Smooth muscle cell (in vitro differentiated cells): ENCODE data around the gene GNRHR. TPM values are rescaled to one million over a fixed set of nuclear protein-coding genes. Genes with fewer than 3 reads are reported as not detected.
A peak's percentile ranks its signal among the peaks of the same experiment; 100 is the strongest.

ENCODE experiments used
- DNase-seq: peaks from one replicate; lab custom pipeline; 2025; ENCODE audit not compliant: unreplicated experiment; lab: John Stamatoyannopoulos, UW
- H2AFZ ChIP-seq: fragments of 200-600 bp; sonication (generic); 2 replicates; pipeline ENCODE4 v1.6.0; 2016; ENCODE audit warnings: antibody characterized with exemption, low read depth, mild to moderate bottlenecking
- H3F3A ChIP-seq: fragments of 200-600 bp; sonication (generic); 2 replicates; pipeline ENCODE4 v1.6.0; 2017; ENCODE audit warnings: antibody characterized with exemption, low read depth
- H3K27ac ChIP-seq: fragments of 200-600 bp; sonication (generic); 2 replicates; pipeline ENCODE4 v1.5.1; 2016; ENCODE audit warnings: low read depth, mild to moderate bottlenecking
- H3K27me3 ChIP-seq: fragments of 200-600 bp; sonication (generic); 2 replicates; pipeline ENCODE4 v1.6.1; 2016; ENCODE audit warnings: low read depth, mild to moderate bottlenecking
- H3K36me3 ChIP-seq: fragments of 200-600 bp; sonication (generic); 2 replicates; pipeline ENCODE4 v1.5.1; 2016; ENCODE audit warnings: low read depth
- H3K4me1 ChIP-seq: fragments of 200-600 bp; sonication (generic); 2 replicates; pipeline ENCODE4 v1.5.1; 2016; ENCODE audit warnings: low read depth
- H3K4me2 ChIP-seq: fragments of 200-600 bp; sonication (generic); 2 replicates; pipeline ENCODE4 v1.6.0; 2016; ENCODE audit warnings: mild to moderate bottlenecking
- H3K4me3 ChIP-seq: fragments of 200-600 bp; sonication (generic); 2 replicates; pipeline ENCODE4 v1.5.1; 2016; ENCODE audit warnings: mild to moderate bottlenecking
- H3K79me2 ChIP-seq: fragments of 200-600 bp; sonication (generic); 2 replicates; pipeline ENCODE4 v1.6.0; 2016; ENCODE audit warnings: low read depth, mild to moderate bottlenecking
- H3K9ac ChIP-seq: fragments of 200-600 bp; sonication (generic); 2 replicates; pipeline ENCODE4 v1.6.0; 2016; ENCODE audit warnings: low read depth
- H3K9me3 ChIP-seq: fragments of 200-600 bp; sonication (generic); replicated peaks from 2 replicates; pipeline ENCODE4 v1.5.1; 2016; ENCODE audit warnings: low read depth
- H4K20me1 ChIP-seq: fragments of 200-600 bp; sonication (generic); 2 replicates; pipeline ENCODE4 v1.6.0; 2016; ENCODE audit warnings: low read depth
- WGBS: methylation state at CpG from one replicate; pipeline ENCODE4 v1.1.7; 2016; ENCODE audit warnings: low lambda C conversion rate; 5-methylcytosine and 5-hydroxymethylcytosine counted together
- polyA plus RNA-seq: library from polyadenylated mRNA; unstranded; fragments of >200 nt; fragmentation: Nextera tagmentation; extraction: Ambion mirVana; gene quantifications from 2 replicates; pipeline ENCODE4 v1.2.1, GENCODE V29; 2016
- total RNA-seq: library from RNA; depleted of rRNA; stranded (reverse); fragments of >200 nt; gene quantifications from 2 replicates; pipeline ENCODE4 v1.2.3, GENCODE V29; 2014
- TF ChIP-seq, protein P1 (sequence below): fragments of 200-600 bp; sonication (generic); IDR thresholded peaks from 2 replicates; pipeline ENCODE4 v1.5.1; 2017; ENCODE audit warnings: borderline replicate concordance, mild to moderate bottlenecking, antibody characterized with exemption; ENCODE audit not compliant: insufficient read depth, poor library complexity, severe bottlenecking

The GNRHR gene
- total and polyA plus RNA-seq, 2 experiments from 2014 or later, result 0.27 TPM; not detected in 1

DNA sequence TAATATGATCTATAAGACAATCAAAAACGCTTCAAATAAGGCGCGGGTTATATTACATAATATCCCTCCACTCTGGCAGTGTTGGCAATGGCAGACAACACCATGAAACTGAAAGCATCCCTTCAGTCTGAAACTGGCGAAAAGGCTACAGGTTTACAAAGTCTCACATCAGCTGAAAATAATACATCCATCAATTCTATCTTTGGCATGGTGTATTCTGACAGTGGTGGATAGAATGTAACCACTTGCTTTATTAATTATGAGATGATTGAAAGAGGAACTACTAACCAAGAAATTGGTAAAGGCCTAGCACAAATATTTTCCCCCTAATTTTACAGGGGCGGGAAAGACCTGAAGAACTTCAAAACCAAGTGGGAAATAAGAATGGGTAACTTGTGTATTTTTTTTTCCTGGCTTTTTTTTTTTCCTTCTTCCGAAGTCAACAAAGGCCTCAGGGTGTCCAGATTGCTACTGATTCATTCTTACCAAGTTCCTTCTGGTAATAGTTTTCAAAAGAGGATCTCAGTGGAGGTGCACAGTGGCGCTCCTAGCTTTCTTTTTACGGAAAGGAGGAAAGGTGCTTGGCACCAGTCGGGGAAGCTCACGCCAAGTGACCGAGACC, 54.0 kb downstream of the GNRHR start:
- DNase-seq, result no peak
- Histone ChIP-seq H3F3A (no peaks in the 10 kb centered on the region), H2AFZ (peak overlapping the region; percentile 34), H3K9me3 (no peaks in the 10 kb centered on the region), H3K4me2 (peak overlapping the region; percentile 84), H3K4me1 (peaks cover 25% of the 10 kb centered on the region), H3K9ac (peak overlapping the region; percentile 97), H3K36me3 (no peaks in the 10 kb centered on the region), H3K27me3 (no peaks in the 10 kb centered on the region), H3K4me3 (peak overlapping the region; percentile 94), H3K79me2 (peaks cover 67% of the 10 kb centered on the region), H4K20me1 (peaks cover 15% of the 10 kb centered on the region), H3K27ac (peak overlapping the region; percentile 83)
- 26% methylated on average over 11 of the region's 11 CpGs for WGBS
- TF ChIP-seq, protein P1, sequence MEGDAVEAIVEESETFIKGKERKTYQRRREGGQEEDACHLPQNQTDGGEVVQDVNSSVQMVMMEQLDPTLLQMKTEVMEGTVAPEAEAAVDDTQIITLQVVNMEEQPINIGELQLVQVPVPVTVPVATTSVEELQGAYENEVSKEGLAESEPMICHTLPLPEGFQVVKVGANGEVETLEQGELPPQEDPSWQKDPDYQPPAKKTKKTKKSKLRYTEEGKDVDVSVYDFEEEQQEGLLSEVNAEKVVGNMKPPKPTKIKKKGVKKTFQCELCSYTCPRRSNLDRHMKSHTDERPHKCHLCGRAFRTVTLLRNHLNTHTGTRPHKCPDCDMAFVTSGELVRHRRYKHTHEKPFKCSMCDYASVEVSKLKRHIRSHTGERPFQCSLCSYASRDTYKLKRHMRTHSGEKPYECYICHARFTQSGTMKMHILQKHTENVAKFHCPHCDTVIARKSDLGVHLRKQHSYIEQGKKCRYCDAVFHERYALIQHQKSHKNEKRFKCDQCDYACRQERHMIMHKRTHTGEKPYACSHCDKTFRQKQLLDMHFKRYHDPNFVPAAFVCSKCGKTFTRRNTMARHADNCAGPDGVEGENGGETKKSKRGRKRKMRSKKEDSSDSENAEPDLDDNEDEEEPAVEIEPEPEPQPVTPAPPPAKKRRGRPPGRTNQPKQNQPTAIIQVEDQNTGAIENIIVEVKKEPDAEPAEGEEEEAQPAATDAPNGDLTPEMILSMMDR, result no peak

DNA sequence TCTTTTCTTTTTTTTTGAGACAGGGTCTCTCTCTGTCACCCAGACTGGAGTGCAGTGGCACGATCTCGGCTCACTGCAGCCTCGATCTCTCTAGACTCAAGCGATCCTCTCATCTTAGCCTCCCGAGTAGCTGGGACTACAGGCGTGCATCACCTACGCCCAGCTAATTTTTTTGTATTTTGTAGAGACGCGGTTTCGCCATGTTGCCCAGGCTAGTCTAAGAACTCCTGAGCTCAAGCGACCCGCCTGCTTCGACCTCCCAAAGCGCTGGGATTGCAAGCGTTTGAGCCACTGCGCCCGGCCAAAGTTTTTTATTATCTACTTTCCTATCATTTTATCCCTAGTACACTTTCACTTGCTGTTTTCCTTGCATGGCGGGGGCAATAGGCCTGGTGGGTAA, 54.6 kb downstream of the GNRHR start:
- TF ChIP-seq, protein P1, result no peak
- H3K4me2 ChIP-seq, result peak overlapping the region; percentile 84
- no peaks in the 10 kb centered on the region for H3K27me3 ChIP-seq
- no peak overlapping the region for H3K9ac ChIP-seq
- peaks cover 15% of the 10 kb centered on the region for H4K20me1 ChIP-seq
- H2AFZ ChIP-seq, result no peak overlapping the region
- no peaks in the 10 kb centered on the region for H3F3A ChIP-seq
- H3K4me1 ChIP-seq, result peaks cover 25% of the 10 kb centered on the region
- peak overlapping the region; percentile 83 for H3K27ac ChIP-seq
- 86% methylated on average over 18 of the region's 18 CpGs for WGBS
- H3K79me2 ChIP-seq, result peaks cover 60% of the 10 kb centered on the region
- no peaks in the 10 kb centered on the region for H3K9me3 ChIP-seq
- no peaks in the 10 kb centered on the region for H3K36me3 ChIP-seq
- no peak for DNase-seq
- peak overlapping the region; percentile 94 for H3K4me3 ChIP-seq

DNA sequence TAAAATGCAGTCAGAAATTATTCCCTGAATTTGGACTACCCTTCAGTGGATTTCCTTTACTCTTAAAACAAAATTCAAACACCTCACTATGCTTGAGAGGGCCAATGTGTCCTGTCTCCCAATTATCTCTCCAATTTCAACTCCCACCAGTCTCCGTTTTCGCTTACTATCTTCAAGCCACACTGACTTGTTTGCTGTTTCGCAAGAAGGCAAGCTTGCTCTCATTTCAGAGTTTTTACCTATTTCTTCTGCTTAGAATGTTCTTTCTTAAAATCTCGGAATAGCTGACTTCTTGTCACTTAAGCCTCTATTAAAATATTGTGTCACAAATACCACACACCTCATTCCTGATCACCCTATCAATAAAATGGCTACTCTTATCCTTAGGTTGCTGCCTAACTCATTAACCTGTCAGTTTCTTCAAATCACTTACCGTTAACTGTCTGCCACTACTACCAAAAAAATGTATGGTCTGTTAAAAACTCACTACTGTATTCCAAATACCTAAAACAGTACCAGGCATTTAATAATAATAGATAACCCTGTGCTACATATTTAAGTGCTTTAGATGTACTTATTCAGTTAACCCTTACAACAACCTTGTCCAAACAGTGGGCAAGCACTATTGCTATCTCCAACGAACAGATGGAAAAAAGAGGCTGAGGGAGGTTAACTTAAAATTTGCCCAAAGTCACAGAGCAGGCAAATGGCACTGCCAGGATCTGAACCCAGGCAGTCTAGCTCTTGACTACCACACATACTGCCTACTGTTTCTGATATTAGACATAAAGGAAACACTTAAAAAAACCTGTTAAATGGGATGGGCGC, 56.1 kb downstream of the GNRHR start:
- no peak overlapping the region for H2AFZ ChIP-seq
- TF ChIP-seq, protein P1, result no peak
- no peaks in the 10 kb centered on the region for H3K36me3 ChIP-seq
- H3K79me2 ChIP-seq, result peaks cover 64% of the 10 kb centered on the region
- no peak overlapping the region for H3K4me2 ChIP-seq
- H4K20me1 ChIP-seq, result peaks cover 15% of the 10 kb centered on the region
- no peak for DNase-seq
- no peak overlapping the region for H3K4me3 ChIP-seq
- H3K27ac ChIP-seq, result no peak overlapping the region
- 81% methylated on average over 7 of the region's 7 CpGs for WGBS
- no peaks in the 10 kb centered on the region for H3K27me3 ChIP-seq
- peaks cover 25% of the 10 kb centered on the region for H3K4me1 ChIP-seq
- no peaks in the 10 kb centered on the region for H3F3A ChIP-seq
- H3K9ac ChIP-seq, result no peak overlapping the region
- no peaks in the 10 kb centered on the region for H3K9me3 ChIP-seq
